Lower leg skin (tissue), 3 donors: ENCODE results near the gene ZNF366.

ENCODE experiments used
- CTCF ChIP-seq, 3 donors: fragments of 450-650 bp; IDR thresholded peaks; one replicate each; pipeline ENCODE4 v1.5.1; 2016; ENCODE audit warnings: antibody characterized with exemption in 3 of 3, mild to moderate bottlenecking in 3 of 3, moderate library complexity in 2 of 3
- POLR2A ChIP-seq, 2 donors: fragments of 450-650 bp; IDR thresholded peaks; one replicate each; pipeline ENCODE4 v1.6.1; 2016 to 2017; ENCODE audit warnings: antibody characterized with exemption in 2 of 2, mild to moderate bottlenecking in 1 of 2, moderate library complexity in 1 of 2

DNA sequence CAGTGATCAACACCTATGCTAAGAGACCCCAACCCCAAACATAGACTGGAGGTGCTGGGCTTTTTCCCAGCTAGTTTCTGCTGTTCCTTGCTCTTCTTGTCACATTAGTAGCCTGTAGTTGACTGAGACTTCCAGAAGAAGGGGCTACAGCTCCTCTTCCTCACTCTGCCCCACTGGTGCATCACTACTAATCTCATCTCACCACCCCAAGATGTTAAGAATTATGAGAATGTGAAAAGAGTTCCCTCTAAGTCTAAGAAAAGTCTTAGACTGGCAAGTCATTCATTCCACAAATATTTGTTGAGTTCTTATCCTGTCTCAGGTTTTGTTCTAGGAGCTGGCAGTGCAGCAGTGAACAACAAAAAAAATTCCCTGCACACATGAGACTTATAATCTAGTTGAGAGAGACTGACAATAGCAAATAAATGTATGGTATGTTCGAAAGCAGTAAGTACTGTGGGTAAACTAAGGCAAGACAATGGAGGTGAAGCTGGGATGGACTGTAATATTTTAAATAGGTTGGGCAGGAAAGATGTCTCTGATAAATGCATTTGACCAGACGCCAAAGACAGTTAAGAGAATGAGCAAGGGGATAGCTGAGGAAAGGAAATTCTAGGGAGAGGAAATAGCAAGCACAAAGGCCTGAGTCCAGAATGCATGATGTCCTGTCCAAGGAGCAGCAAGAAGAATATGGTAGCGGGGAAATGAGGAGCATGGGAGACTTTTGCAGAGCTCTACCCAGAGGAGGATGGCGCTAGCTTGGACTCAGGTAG, 94.7 kb downstream of the ZNF366 start:
- TF ChIP-seq POLR2A (IDR thresholded peaks at IDR 0.05): no peak
- TF ChIP-seq CTCF (IDR thresholded peaks at IDR 0.05): no peak
